Measurements from ENCODE around the gene EPHB1.

- TF ChIP-seq CTCF (IDR thresholded peaks at IDR 0.05): no peak
- no peak for TF ChIP-seq POLR2A (IDR thresholded peaks at IDR 0.05)
Observed at GRCh38 chr3:135190658-135191057, 395.6 kb downstream of the EPHB1 start.

All from transverse colon (tissue), 3 donors.